HG03045 (cell line): Measurements from ENCODE around the gene RNF220.

Source experiments
- ATAC-seq: cut with Tn5 transposase; IDR thresholded peaks from one replicate; pipeline ENCODE4 v1.9.1; 2021; ENCODE audit warnings: mild to moderate bottlenecking, moderate library complexity; ENCODE audit not compliant: unreplicated experiment

Gene RNF220

DNA sequence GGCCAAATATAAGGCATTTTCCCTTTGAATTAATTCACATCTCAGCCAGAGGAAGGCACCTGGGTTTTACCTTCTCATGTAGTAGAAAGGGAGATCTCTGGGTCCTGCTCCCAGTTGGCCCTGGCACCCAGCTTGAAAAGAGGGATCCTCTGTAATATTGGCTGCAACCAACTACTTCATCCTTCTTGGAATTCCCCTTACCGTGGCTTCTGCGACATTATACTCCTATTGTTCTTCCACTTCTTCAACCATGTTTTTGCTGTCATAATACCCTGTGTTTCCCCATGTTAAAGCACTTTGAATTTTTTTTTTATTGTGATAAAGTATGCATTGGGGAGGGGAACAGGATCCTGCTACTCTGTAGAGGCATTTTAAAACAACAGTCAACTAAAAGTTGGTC lies 26.8 kb downstream of the RNF220 start:
- ATAC-seq: no peak

DNA sequence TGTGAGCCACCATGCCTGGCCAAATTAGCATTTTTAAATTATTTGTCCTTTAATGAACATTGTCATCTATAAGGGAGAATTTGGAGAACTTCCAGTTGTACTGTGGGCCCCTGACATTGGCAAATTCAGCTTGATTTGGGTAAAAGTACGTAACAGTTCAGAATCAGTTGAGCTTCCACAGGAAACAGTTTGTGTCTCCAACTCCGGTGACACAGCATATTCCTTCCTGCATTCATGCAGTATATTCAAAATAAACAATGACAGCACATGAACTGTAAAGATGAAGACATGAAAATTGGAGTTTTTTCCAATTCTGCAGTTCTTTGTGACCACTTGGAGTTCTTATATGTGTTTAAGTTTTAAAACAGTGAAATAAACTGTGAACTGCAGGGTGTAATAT lies 28.2 kb downstream of the RNF220 start:
- no peak for ATAC-seq

DNA sequence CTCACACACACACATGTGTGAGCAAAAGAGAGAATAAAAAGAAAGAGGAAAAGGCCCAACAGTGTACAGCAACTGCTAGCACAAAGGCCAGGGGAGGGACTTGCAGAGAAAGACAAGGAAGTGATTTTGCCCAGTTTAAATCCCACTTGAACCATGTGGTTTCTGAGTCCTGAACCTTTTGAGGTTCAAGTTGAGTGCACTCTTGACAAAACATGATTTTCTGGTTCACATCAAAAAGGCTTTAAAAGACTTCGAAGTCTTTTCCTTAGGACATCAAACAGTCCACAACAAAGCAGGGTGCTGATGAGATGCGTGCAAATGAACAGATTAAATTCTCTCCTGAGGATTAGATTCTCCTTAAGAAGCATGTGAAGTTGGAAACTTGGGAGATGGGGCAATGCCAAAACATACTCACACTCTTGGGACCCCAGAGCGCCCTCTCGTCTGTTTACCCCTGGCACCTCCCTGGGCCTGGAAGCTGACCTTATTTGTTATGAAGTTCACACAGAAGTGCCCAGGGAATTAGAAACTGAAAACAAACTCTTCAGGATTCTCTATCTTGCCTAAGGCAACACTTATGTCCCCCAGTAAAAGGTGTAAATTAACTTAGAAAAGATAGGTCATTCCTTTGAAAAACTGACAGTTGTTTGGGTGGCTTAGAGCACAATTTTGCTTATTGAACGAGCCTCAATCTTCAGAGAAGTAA lies 31.5 kb downstream of the RNF220 start:
- ATAC-seq: no peak

DNA sequence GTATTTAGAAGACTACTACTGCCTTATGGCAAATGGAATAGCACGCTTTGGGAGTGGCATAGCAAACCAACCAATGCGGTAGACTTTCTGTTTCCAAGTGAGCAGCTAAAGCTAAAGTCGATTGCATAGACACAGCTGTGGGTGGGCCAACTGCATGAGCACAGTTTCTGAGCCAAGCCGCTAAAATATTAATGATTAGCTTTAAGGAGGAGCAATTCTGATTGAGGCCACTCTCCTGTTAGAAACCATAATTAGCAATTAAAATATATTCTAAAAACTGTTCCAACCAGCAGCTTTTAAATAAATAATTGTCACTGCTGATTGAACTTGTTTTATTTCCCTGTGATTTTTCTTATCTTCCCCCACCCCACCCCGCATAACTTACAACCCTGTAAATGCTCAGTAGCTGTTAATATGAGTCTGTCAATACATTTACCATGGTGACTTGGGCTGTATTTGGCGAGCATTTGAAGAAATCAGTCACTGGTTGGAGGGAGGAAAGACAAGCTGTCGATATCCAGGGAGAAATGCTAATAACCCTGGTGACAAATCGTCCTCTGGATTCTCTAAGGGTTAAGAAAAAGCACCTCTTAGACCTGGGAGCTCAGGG lies 32.2 kb downstream of the RNF220 start:
- no peak for ATAC-seq

DNA sequence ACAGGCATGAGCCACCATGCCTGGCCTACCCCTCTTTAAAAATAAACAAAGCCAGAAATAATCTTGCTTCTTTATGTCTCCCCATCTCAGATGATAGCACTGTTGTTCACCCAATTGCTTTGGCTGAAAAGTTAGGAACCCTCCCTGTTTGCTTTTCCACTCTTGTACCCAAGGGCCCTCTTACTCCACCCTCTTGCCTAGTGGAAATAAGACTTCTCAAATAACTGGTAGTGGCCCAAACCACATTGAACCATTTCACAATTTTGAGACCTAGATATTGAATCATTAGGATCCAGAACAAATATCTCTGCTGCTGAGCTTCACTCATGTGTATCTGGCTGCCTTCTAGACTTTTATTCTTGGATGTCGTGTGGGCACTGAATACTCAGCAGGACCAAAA lies 37.7 kb downstream of the RNF220 start:
- no peak for ATAC-seq

DNA sequence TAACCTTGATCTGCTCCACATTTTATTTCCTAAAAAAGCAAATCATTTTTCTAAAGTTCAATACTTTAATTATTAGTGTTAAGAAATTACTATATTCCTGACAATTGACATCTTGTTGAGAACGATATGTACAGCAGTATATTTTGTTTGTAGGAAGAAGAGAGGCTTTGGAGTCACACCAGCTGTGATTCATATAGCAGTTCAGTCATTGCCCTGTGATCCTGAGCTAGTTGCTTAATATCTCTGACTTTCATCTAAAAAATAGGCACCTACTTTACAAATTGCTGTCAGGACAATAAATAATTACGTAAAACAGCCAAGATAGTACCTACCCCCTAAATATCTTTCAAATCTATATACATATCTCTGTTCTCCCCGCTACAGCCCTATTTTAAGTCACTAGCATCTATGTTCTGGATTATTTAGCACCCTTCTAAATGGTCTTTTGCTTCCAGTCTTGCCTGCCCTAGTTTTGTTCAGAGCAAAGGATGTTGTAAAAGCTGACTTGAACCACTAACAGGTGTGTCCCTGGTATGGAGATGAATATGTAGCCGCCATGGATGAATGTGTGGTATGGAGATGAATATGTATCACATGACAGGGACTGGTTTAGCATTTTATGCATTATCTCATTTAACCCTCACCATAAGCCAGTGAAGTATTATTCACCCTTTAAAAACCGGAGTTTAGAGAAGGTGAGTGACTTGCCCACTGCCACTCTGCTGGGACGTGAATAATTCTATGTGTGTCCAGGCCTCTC lies 42.2 kb downstream of the RNF220 start:
- ATAC-seq: no peak

DNA sequence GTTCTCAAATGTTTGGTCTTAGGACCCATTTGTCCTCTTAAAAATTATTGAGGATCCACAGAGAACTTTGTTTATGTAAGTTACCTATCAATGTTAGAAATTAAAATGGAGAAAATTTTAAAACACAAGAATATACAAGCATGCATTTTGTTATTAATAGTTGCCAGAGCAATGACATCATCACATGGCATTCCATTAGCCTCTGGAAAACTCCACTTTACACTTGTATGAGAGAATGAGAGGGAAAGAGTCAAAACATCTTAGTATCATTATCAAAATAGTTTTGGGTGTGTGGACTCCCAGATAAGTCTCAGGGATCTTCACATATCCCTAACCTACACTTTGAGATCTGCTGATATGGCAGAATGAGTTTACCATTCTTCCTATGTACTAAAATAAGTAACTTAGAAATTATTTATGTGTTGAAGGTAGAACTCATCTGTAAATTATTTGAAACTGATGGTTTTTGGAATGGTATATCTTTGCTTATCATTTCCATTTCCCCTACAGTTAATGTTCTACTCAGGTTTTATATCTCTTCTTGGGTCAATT lies 48.8 kb downstream of the RNF220 start:
- ATAC-seq: no peak

DNA sequence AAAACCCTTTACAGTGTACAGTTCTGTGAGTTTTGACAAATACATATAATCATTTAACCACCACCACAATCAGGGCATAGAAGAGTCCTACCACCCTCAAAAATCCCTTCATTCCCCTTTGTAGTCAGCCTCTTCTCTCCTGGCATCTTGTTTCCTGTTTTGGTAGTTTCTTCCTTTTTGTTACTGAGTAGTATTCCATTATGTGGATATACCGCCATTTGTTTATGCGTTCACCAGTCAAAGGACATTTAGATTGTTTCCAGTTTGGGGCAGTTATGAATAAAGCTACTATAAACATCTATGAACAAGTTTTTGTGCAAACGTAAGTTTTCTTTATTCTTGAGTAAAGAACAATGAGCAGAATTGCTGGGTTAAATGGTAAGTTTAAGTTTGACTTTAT lies 49.6 kb downstream of the RNF220 start:
- ATAC-seq: no peak

DNA sequence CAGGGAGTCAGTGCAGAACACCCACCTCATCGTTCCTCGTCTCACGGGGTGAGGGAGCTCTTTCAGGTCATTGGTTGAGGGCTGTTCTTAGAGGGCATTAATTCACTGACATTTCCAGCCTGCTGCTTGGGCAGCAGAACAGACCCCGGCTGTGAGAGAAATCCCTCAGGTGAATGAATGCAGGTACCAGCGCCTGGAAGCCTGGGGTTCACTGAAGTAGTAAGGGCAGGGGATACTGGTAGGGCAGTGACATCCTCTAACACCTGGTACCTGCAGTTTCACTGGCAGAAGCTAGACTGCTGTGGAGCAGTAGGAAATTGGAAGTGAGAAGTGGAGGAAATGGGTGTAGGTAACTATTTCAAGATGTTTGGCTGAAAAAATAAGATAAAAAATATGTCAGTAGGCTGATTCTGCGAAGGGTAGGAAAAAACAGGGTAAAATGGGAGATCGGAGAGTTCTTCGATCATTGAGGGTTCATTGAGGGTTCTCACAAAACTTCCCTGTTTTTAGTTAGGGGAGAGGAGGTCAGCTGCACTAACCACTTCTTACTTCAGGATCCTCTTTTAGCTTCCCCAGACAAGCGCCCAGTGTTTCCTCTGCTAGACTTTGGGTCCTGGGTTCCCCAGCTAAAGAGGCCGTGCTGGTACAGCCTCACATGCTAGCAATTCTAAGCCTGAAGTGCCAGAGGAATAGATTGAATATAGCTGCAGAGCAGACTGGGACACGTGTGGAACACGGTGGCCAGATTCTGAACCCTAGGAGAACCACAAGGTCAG lies 55.2 kb downstream of the RNF220 start:
- ATAC-seq: no peak

DNA sequence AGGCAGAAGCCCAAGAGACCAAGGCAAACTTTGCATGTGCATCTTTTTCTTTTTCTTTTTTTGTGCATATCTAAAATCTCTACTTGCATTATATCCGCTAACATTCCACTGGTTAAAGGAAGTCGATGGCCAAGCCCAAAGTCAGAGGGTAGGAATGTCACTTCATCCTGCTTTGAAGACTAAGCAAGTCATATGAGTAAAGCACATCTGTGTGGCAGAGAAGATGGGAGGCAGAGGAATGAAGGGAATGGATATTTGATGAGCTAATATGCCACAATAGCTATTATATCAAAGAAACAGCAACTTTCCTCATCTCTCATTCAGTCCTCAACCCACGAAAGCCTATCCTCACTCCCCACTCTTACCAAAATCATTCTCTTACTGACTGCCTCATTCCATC lies 59.3 kb downstream of the RNF220 start:
- ATAC-seq: no peak

DNA sequence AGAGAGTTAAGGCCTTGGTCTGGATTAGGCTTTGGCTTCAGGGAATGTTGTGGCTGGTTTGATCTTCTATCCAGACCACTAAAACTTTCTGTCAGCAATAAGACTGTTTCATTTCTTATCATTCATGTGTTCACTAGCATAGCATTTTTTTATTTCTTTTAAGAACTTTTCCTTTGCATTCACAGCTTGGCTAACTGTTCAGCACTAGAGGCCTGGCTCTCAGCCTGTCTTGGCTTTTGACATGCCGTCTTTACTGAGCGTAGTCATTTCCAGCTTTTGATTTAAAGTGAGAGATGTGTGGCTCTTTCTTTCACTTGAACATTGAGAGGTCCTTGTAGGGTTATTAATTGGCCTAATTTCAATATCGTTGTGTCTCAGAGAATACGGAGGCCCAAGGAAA lies 62.5 kb downstream of the RNF220 start:
- ATAC-seq: no peak

DNA sequence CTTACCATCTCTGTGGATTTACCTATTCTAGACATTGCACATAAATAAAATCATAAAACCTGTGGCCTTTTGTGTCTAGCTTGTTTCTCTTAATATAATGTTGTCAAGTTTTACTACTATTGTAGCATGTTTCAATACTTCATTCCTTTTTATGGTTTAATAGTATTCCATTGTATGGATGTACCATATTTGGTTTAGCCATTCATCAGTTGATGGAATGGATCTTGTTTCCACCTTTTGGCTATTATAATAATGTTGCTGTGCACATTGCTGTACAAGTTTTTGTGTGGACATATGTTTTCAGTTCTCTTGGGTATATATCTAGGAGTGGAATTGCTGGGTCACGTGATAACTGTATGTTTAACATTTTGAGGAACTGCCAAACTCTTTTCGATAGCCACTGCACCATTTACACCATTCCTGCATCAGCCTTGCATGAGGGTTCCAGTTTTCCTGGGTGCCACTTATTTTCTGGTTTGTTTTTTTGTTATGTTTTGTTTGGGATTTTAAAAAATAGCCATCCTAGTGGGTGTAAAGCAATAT lies 66.9 kb downstream of the RNF220 start:
- ATAC-seq: no peak

DNA sequence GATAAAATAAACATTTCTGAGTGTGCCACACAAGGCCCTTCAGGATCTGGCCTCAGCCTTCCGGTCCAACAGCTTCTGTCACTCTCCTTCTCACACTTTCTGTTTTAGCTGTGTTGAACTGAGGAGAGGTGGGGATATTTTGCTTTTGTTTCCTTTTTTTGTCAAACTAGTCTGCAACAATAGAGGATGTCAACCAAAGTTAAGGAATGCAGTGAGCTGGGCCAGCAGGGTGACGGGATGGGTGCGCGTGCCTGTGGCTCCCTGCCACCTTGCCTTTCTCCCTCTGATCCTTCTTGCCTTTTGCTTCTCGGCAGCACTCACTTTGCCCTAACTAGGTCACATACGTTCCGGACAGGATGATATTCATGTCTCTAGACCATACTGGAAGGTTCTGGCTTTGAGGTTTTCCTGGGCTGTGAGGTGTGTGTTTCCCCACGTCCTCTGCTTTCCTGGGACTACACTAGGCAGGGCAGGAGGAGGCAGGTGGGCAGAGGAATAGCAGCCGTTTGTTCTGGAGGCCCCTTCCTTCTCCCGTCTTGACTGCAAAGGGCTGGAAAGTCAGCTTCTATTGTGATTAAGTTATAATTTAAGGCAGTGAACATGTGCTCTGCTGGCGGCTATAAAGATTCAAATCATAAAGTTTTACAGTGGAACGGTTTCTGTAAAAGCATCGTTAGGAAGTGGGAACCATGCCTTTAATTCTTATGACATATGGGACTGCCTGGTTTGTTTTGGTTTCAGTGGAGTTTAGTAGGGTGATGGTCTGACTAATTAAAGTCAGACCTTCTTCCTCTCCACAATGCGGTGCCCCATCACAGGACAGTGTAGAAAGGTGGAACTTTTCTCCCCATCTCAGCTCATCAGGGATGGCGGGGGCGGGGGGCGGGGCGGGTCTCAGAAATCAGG lies 67.8 kb downstream of the RNF220 start:
- ATAC-seq: no peak

DNA sequence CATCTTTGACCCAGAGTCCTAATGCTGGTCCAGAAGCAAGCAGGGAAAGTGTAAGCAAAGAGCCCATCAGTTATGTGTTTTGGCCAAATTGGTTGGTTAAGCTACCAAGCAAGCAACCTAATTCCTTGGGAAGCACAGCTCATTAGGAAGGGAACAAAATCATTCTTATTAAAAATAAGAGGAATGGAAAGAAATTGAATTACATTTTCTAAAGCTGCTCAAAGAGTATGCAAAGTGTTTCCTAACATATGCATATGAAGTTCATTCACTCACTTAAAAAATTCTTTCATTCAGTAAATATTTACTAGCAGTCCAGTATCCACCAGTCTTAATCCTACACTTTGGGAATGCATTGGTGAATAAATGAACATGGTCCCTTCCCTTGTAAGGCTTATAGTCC lies 71.8 kb downstream of the RNF220 start:
- no peak for ATAC-seq

DNA sequence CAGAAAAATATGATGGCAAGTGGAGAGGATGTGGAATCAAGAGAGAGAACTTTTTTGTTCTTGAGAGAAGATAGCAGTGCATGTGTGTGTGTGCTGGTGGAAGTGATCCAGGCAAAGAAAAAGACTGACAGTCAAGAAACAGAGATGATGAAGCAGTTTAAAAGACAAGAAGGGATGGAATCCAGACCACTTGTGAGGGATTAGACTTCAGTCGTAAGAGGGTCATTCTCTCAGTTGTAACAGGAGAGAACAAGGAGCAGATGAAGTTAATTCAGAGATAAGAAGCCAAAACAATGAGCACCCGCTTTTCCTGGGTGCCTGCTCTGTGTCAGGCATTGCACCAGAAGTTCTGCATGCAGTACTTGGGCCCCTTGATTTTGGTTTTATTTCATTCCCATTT lies 76.6 kb downstream of the RNF220 start:
- ATAC-seq: no peak

DNA sequence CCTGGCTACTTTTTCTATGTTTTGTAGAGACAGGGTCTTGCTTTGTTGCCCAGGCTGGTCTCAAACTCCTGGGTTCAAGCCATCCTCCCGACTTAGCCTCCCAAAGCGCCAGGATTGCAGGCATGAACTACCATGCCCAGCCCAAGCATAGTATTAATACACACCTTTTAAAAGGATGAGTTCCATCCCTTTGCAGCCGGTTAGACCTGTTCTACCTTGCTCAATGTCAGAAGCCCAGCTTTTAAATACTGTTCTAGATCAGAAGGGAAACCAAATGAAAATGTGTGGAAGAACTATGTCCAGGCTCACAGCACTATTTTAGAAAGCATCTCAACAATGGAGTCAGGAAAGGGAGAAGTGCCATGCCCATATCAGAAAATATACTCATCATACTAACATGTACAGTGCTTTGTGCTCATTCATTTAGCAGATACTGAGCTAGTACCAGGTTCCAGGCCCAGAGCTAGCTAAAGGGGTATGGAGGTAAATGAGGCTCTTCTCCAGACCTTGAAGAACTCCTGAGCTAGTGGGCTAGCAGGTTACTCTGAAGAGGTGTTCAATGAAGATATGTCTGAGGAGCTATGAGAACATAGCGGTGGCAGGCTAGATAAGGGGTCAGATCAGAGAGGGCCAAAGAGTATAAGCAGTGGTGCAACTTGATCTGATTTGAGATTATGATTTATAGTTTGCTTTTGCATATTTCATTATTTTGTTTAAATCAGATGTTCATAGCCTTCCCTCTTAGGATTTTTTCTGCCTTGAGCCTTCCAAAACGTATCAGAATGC lies 78.2 kb downstream of the RNF220 start:
- no peak for ATAC-seq

DNA sequence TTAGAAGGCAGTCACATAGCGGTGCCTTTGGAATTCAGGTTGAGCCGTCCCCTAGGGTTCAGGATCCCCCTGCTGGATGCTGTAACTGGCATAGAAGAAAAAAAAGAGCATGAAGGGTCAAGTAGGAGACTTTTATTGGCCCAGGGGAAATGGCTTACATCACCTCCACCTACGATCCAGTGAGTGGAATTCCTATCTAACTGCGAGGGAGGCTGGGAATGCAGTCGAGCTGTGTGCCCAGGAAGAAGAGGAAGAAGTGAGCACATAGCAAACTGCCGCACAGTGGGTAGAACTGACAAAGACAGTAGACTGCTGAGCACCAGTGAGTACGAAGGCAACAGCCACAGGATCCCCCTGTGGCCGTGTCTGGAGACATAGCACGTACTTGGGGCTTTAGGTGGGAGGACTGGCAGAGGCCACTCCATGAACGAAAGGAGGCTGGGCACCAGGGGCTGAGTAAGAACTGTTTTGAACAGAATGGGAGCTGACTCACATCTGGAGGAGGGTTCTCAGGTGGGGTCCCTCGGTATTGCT lies 79.2 kb downstream of the RNF220 start:
- ATAC-seq: no peak

DNA sequence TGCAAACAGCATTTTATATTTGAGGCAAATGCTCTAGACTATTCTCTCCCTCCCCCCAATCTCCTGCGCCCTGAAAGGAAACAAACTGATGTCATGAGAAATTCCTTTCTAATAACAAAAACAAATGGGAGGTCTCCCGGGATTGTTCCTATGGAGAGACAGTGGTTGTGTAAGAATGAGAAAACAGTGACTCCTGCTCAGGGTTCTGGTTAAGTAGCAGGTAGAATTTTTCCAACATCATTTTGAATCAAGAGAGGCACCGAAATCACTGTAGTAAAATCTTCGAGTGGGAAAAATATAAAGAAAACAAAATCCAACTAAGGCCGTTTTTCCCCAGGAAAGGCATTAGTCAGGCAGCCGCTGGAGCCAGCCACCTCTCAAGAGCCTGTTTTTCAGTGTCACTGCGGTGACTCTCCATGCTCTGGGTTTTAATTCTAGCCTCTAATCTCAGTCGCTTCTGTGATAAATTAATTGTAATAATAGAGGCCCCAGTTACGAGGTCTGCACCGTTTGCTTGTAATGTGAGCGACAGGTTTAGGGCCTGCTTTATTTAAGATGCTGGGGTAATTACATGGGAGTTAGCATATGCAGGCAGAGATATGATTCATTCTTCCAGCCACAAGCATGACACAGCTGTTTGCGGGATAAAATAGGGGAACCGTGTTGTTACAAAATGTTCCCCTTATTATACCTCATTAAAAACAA lies 80.3 kb downstream of the RNF220 start:
- no peak for ATAC-seq
